ENCODE data around the gene PCBP4.

Gene PCBP4

GRCh38 chr3:51958603-51959521 lies 8.4 kb downstream of the PCBP4 start:
- FAIRE-seq (no peak), DNase-seq (ENCODE audit: insufficient read length, low spot score) (no peak)

- DNase-seq (ENCODE audit: insufficient read length, low spot score): no peak
- no peak for FAIRE-seq
These were observed 9.6 kb downstream of the PCBP4 start for GRCh38 chr3:51957520-51958205.

GRCh38 chr3:51955893-51956770 lies 11.1 kb downstream of the PCBP4 start:
- FAIRE-seq (no peak), DNase-seq (ENCODE audit: insufficient read length, low spot score) (no peak)

- FAIRE-seq (no peak), DNase-seq (ENCODE audit: insufficient read length, low spot score) (no peak)
These were observed 11.9 kb downstream of the PCBP4 start, which contains the start of gene GPR62 for GRCh38 chr3:51955175-51955892. TSS of gene GPR62 (plus strand) at chr3:51955381. CDS start at chr3:51955653, 272 bp downstream.

- no peak for FAIRE-seq
- DNase-seq (ENCODE audit: insufficient read length, low spot score): no peak
These were observed 12.5 kb downstream of the PCBP4 start for GRCh38 chr3:51954713-51955112.

GRCh38 chr3:51954105-51954504 lies 13.1 kb downstream of the PCBP4 start:
- DNase-seq (ENCODE audit: insufficient read length, low spot score) (no peak), FAIRE-seq (no peak)

GRCh38 chr3:51953445-51953844 lies 13.8 kb downstream of the PCBP4 start:
- DNase-seq (ENCODE audit: insufficient read length, low spot score): peak; percentile 75
- FAIRE-seq: peak; percentile 85

GRCh38 chr3:51950899-51951298 lies 16.4 kb downstream of the PCBP4 start:
- FAIRE-seq (no peak), DNase-seq (ENCODE audit: insufficient read length, low spot score) (no peak)

GRCh38 chr3:51949121-51949520 lies 18.1 kb downstream of the PCBP4 start:
- no peak for DNase-seq (ENCODE audit: insufficient read length, low spot score)
- no peak for FAIRE-seq

GRCh38 chr3:51948016-51948580 lies 19.2 kb downstream of the PCBP4 start:
- no peak for DNase-seq (ENCODE audit: insufficient read length, low spot score)
- FAIRE-seq: no peak

GRCh38 chr3:51947215-51947900 lies 19.9 kb downstream of the PCBP4 start:
- FAIRE-seq: no peak
- no peak for DNase-seq (ENCODE audit: insufficient read length, low spot score)

GRCh38 chr3:51946796-51947195 lies 20.5 kb downstream of the PCBP4 start:
- FAIRE-seq (no peak), DNase-seq (ENCODE audit: insufficient read length, low spot score) (no peak)

GRCh38 chr3:51945926-51946705 lies 21.1 kb downstream of the PCBP4 start:
- no peak for FAIRE-seq

GRCh38 chr3:51945031-51945840 lies 22.0 kb downstream of the PCBP4 start:
- DNase-seq (ENCODE audit: insufficient read length, low spot score) (no peak), FAIRE-seq (no peak)

More at GRCh38 chr3:51945926-51946705, 21.1 kb downstream of the PCBP4 start:
- no peak for DNase-seq (ENCODE audit: insufficient read length, low spot score)

GRCh38 chr3:51944451-51945021 lies 22.7 kb downstream of the PCBP4 start:
- DNase-seq (ENCODE audit: insufficient read length, low spot score) (no peak), FAIRE-seq (no peak)

- DNase-seq (ENCODE audit: insufficient read length, low spot score): no peak
- no peak for FAIRE-seq
These were observed 23.5 kb downstream of the PCBP4 start for GRCh38 chr3:51943451-51944391.
